ENCODE results near the gene MMP7.

MMP7 gene

DNA sequence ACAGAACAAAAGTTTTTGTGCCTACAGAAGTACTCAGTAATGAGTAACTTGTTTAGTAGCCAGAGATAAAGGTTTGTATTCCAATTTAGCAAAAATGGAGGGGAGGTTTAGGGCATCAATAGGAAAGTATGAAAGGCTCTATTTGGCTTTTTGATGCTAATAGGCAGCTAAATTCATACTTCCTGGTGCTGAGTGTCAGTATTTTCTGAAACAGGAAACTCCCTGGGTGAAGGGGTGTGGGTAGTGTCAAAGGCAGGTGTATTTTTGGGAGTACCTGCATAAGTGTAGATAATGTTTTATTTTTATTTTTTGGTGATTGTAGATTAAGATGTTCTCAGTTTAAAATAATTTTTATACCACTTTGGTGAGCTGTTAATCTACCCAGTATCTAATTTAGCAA is 29.3 kb upstream of the MMP7 start:
- H3K27ac ChIP-seq (ENCODE audit: low read depth, low read length) = no peak overlapping the region
- H3K9me3 ChIP-seq (ENCODE audit: insufficient read depth, low read depth, low read length) = 0 out of 2 replicates have a peak, but pooled peaks cover 8% of the 10 kb centered on the region
- no peaks in the 10 kb centered on the region for H3K27me3 ChIP-seq (ENCODE audit: insufficient read depth, low read length)
- peaks cover 15% of the 10 kb centered on the region for H3K4me1 ChIP-seq (ENCODE audit: insufficient read depth, low read length)
- H3K9ac ChIP-seq (ENCODE audit: low read depth, low read length) = no peak overlapping the region
- no peak overlapping the region for H3K4me3 ChIP-seq (ENCODE audit: low read length)
- H3K36me3 ChIP-seq (ENCODE audit: insufficient read depth, low read length) = no peaks in the 10 kb centered on the region

DNA sequence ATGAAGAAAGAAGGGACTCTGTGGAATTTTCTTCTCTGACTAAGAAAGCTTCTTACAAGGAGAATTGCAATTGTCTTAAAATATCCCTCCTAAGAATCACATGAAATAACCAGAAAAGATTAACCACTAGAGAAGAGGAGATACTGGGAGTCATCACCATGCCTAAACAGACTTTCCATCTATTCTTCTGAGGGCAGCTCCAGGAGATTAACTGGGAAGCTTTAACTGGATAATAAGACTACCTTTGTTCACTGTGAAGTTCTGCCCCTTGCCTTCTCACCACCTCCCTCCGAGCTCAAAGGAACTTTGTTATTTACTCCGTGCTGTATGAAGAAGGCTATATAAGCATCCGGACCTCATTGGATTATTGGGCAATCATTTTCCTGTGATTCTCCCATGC is 24.5 kb upstream of the MMP7 start:
- Histone ChIP-seq H3K27me3 (ENCODE audit: insufficient read depth, low read length) (no peaks in the 10 kb centered on the region), H3K27ac (ENCODE audit: low read depth, low read length) (no peak overlapping the region), H3K36me3 (ENCODE audit: insufficient read depth, low read length) (no peaks in the 10 kb centered on the region), H3K9me3 (ENCODE audit: insufficient read depth, low read depth, low read length) (0 out of 2 replicates have a peak, but pooled peaks cover 8% of the 10 kb centered on the region), H3K9ac (ENCODE audit: low read depth, low read length) (no peak overlapping the region), H3K4me3 (ENCODE audit: low read length) (no peak overlapping the region), H3K4me1 (ENCODE audit: insufficient read depth, low read length) (peaks cover 13% of the 10 kb centered on the region)
- 90% methylated on average over 3 of the region's 3 CpGs for WGBS

DNA sequence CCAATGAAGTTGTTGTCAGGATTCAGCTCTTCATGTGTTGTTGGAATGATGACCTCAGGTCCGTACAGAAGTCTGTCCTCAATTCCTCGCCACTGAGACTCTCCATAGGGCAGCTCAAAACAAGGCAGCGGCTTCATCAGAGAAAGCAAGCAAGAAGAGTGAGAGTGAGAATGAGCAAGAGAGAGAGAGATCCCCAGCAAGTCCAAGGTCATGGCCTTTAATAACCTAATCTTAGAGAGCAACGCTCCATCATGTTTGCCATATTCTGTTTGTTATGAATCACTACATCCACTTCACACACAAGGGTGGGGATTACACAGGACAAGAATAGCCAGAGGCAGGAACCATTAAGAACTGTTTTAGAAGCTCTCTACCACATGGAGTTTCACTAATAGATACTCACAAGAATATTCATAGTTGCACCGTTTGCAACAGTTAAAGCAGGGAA is 23.3 kb upstream of the MMP7 start:
- Histone ChIP-seq H3K9ac (ENCODE audit: low read depth, low read length) (no peak overlapping the region), H3K27ac (ENCODE audit: low read depth, low read length) (no peak overlapping the region), H3K36me3 (ENCODE audit: insufficient read depth, low read length) (no peaks in the 10 kb centered on the region), H3K4me1 (ENCODE audit: insufficient read depth, low read length) (peaks cover under 1% of the 10 kb centered on the region; the same call in 1 of the 2 replicates), H3K27me3 (ENCODE audit: insufficient read depth, low read length) (no peaks in the 10 kb centered on the region), H3K4me3 (ENCODE audit: low read length) (no peak overlapping the region), H3K9me3 (ENCODE audit: insufficient read depth, low read depth, low read length) (0 out of 2 replicates have a peak, but pooled peaks cover 8% of the 10 kb centered on the region)
- WGBS = 86% methylated on average over 5 of the region's 5 CpGs

DNA sequence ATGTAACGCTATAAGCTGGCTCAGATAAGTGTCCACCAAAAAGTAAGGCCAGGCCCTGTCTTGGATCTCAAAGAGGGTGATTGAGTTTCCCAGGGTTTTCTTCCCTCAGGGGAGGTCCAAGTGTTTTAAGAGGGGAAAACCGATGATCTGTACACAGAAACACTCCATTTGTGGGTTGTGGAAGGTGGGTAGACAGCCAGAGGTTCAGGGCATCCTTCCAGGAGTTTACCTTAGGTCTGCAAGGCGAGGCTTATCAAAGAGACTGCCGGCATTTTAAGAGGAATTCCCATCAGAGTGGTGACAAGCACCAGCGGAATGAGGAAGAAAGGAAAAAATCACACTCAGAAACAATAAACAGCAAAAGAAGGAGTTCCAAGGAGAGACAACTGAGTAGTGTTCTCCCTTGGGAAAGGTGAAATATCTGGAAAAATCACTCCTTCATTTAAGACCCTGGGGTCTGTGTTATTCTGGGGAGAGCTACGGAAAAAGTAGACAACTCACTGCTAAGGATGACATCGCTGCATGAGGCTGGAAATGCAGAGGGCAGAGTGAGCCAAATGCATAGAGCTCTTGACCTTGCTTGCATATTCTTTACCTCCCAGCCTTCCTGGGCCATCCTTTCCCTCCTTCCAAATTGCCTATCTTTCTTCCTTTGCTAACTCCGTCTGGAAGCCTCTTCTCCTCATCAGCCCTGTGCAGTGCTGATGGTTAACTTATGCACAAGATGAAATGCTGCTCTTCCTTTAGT is 22.1 kb upstream of the MMP7 start:
- Histone ChIP-seq H3K27me3 (ENCODE audit: insufficient read depth, low read length) (no peaks in the 10 kb centered on the region), H3K4me1 (ENCODE audit: insufficient read depth, low read length) (no peaks in the 10 kb centered on the region; the same call in 1 of the 2 replicates), H3K9ac (ENCODE audit: low read depth, low read length) (no peak overlapping the region), H3K27ac (ENCODE audit: low read depth, low read length) (no peak overlapping the region), H3K4me3 (ENCODE audit: low read length) (no peak overlapping the region), H3K9me3 (ENCODE audit: insufficient read depth, low read depth, low read length) (no peaks in the 10 kb centered on the region), H3K36me3 (ENCODE audit: insufficient read depth, low read length) (no peaks in the 10 kb centered on the region)
- 82% methylated on average over 7 of the region's 8 CpGs for WGBS

DNA sequence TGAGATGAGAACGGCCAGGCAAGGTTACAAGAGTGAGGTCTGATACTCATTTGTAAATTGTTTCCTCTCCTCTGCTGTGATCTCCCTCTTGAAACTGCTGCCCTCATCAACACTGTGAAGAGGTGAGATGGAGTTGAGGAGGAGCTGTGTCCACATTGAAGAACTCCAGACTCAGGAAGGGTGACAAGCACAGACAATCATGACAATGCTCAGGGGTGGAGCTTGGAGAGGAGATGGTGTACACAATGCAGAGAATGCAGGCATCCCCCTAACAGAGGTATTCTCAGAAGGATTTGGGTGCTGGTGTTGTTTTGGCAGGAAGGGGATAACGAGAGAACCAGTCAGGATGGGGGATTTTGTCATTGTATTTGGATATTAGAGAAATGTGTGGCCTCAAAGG is 21.5 kb upstream of the MMP7 start:
- Histone ChIP-seq H3K4me3 (ENCODE audit: low read length) (no peak overlapping the region), H3K9me3 (ENCODE audit: insufficient read depth, low read depth, low read length) (no peaks in the 10 kb centered on the region), H3K36me3 (ENCODE audit: insufficient read depth, low read length) (no peaks in the 10 kb centered on the region), H3K9ac (ENCODE audit: low read depth, low read length) (no peak overlapping the region), H3K27me3 (ENCODE audit: insufficient read depth, low read length) (no peaks in the 10 kb centered on the region), H3K27ac (ENCODE audit: low read depth, low read length) (no peak overlapping the region), H3K4me1 (ENCODE audit: insufficient read depth, low read length) (no peaks in the 10 kb centered on the region; the same call in 1 of the 2 replicates)
- WGBS = 82% methylated on average over 2 of the region's 2 CpGs

DNA sequence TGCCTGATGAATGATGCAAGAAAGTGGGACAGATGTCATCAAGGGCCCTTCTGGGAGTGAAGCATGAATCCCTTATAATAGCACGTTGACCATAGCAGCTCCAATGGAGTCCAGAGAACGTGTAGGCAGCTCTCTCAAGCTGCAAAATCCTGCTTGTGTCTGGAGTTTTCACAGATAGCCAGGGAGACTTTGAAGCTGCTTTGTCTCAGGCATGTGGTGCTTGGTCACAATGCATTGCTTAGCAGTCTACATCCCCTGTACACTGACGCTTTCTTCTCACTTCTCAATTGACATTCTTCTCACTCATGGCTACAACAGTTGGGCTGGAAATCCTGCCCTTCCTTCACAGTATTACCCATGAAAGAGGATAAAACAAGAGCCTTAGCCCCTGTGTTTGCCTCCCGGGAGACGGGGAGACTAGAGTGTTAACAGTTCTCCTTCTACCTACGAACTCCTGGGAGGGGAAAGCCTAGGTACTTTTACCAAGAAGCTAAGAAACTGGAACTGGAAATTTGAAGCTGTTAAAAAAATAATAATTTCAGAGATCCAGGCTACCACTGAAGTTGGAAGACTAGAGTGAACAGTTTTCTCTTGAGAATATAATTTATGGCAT is 20.7 kb upstream of the MMP7 start:
- 88% methylated on average over 6 of the region's 6 CpGs for WGBS
- Histone ChIP-seq H3K4me3 (ENCODE audit: low read length) (no peak overlapping the region), H3K27ac (ENCODE audit: low read depth, low read length) (no peak overlapping the region), H3K9ac (ENCODE audit: low read depth, low read length) (no peak overlapping the region), H3K36me3 (ENCODE audit: insufficient read depth, low read length) (no peaks in the 10 kb centered on the region), H3K4me1 (ENCODE audit: insufficient read depth, low read length) (peaks cover under 1% of the 10 kb centered on the region; the same call in 1 of the 2 replicates), H3K9me3 (ENCODE audit: insufficient read depth, low read depth, low read length) (no peaks in the 10 kb centered on the region), H3K27me3 (ENCODE audit: insufficient read depth, low read length) (no peaks in the 10 kb centered on the region)

DNA sequence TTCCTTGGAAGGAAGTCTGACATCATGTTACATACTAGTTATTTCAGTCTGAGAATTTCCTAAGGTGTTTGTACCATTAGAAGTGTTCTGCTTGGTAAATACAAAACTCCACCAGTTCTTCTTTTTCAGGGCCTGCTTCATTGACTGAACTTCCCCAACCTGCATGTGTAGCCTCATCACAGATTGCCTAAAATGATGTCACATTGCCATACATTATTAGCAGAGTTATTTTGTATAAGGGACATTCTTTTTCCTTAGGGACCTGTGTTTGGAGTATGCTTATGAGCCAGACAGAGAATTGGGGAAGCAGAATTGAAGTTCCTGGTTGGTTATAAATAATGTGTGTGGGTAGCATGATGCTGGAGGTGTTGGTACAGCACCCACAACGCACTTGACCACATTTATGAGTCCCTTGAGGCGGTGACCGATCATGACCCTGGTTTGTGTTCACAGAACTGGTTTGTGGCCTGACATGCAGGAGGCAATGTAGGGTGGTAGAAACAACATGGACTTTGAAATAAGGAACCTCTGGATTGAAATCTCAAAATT is 16.4 kb upstream of the MMP7 start:
- Histone ChIP-seq H3K27ac (ENCODE audit: low read depth, low read length) (no peak overlapping the region), H3K9me3 (ENCODE audit: insufficient read depth, low read depth, low read length) (no peaks in the 10 kb centered on the region), H3K9ac (ENCODE audit: low read depth, low read length) (no peak overlapping the region), H3K36me3 (ENCODE audit: insufficient read depth, low read length) (no peaks in the 10 kb centered on the region), H3K4me3 (ENCODE audit: low read length) (no peak overlapping the region), H3K4me1 (ENCODE audit: insufficient read depth, low read length) (peaks cover 5% of the 10 kb centered on the region; the same call in 1 of the 2 replicates), H3K27me3 (ENCODE audit: insufficient read depth, low read length) (no peaks in the 10 kb centered on the region)
- 91% methylated on average over 3 of the region's 3 CpGs for WGBS

DNA sequence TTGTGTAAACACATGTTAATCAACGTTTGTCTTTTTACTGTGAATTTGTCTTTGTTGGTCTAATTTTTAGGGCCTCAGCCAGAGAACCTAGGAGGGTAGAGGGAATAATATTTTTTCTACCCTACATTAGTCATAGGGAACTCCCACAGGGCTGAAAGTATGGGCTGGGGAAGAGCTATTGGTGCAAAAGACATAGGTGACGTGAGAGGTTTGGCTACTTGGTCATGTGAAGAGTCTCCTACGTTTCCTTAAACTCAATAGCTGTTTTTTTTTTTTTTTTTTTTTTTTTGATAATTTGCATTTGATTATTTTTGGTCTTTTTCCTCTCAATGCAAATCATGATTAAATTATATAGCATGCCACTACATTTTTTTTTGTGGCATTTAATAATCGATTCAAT is 15.9 kb upstream of the MMP7 start:
- Histone ChIP-seq H3K9ac (ENCODE audit: low read depth, low read length) (no peak overlapping the region), H3K27me3 (ENCODE audit: insufficient read depth, low read length) (no peaks in the 10 kb centered on the region), H3K4me3 (ENCODE audit: low read length) (no peak overlapping the region), H3K36me3 (ENCODE audit: insufficient read depth, low read length) (no peaks in the 10 kb centered on the region), H3K9me3 (ENCODE audit: insufficient read depth, low read depth, low read length) (no peaks in the 10 kb centered on the region), H3K27ac (ENCODE audit: low read depth, low read length) (no peak overlapping the region), H3K4me1 (ENCODE audit: insufficient read depth, low read length) (peaks cover 5% of the 10 kb centered on the region; the same call in 1 of the 2 replicates)
- 82% methylated on average over 2 of the region's 4 CpGs for WGBS

DNA sequence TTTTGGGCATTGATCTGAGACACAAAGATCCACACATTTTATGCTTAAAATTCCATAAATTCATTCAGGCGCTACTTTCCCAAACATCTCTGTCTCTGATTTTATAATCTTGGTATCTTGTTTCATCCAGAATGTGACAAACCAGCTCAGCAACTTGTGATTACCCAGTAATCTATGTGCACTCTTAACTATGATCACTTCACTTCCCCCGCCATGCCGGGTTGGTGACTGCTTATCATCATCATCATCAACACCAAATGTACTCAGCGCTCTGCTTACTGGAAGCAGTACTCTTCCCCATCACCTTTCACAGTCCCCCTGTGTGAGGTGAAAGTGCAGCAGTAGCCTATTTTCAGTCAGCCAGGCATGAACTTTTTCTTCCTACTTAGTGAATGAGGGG is 15.2 kb upstream of the MMP7 start:
- Histone ChIP-seq H3K9ac (ENCODE audit: low read depth, low read length) (no peak overlapping the region), H3K9me3 (ENCODE audit: insufficient read depth, low read depth, low read length) (no peaks in the 10 kb centered on the region), H3K27me3 (ENCODE audit: insufficient read depth, low read length) (no peaks in the 10 kb centered on the region), H3K4me3 (ENCODE audit: low read length) (no peak overlapping the region), H3K27ac (ENCODE audit: low read depth, low read length) (no peak overlapping the region), H3K4me1 (ENCODE audit: insufficient read depth, low read length) (peaks cover 5% of the 10 kb centered on the region; the same call in 1 of the 2 replicates), H3K36me3 (ENCODE audit: insufficient read depth, low read length) (no peaks in the 10 kb centered on the region)
- WGBS = 99% methylated on average over 4 of the region's 4 CpGs

DNA sequence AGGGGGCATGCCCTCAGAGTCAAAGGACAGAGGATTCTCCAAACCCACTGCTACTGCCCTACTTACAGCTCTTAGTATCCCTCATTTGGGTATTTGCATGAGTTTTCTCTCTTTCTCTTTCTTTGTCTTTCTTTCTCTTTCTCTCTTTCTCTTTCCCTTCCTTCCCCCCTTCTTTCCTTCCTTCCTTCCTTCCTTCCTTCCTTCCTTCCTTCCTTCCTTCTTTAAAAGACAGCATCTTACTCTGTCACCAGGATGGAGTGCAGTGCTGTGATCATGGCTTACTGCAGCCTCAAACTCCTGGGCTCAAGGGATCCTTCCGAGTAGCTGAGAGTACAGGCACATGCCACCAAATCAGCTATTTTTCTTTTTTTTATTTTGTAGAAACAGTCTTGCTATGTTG is 14.0 kb upstream of the MMP7 start:
- Histone ChIP-seq H3K27ac (ENCODE audit: low read depth, low read length) (no peak overlapping the region), H3K4me3 (ENCODE audit: low read length) (no peak overlapping the region), H3K27me3 (ENCODE audit: insufficient read depth, low read length) (no peaks in the 10 kb centered on the region), H3K9ac (ENCODE audit: low read depth, low read length) (no peak overlapping the region), H3K36me3 (ENCODE audit: insufficient read depth, low read length) (no peaks in the 10 kb centered on the region), H3K9me3 (ENCODE audit: insufficient read depth, low read depth, low read length) (no peaks in the 10 kb centered on the region), H3K4me1 (ENCODE audit: insufficient read depth, low read length) (peaks cover 6% of the 10 kb centered on the region; the same call in 1 of the 2 replicates)
- 100% methylated on average over 1 of the region's 1 CpG for WGBS

DNA sequence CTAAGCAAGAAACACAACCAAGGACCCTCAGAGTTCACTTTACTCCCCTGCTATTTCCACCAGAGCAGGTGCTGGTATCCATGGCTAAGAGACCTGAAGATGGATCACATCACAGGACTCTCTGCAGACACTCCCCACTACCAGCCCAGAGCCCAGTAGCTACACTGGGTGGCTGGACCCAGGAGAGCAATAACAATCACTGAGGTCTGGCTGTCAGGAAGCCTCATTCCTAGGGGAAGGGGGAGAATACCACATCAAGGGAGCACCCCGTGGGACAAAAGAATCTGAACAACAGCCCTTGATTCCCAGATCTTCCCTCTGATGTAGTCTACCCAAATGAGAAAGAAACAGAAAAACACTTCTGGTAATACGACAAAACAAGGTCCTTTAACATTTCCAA is 9.0 kb upstream of the MMP7 start:
- no peaks in the 10 kb centered on the region for H3K36me3 ChIP-seq (ENCODE audit: insufficient read depth, low read length)
- 83% methylated on average over 2 of the region's 2 CpGs for WGBS
- H3K27me3 ChIP-seq (ENCODE audit: insufficient read depth, low read length) = no peaks in the 10 kb centered on the region
- 0 out of 2 replicates have a peak, but pooled peaks cover 4% of the 10 kb centered on the region for H3K4me1 ChIP-seq (ENCODE audit: insufficient read depth, low read length)
- no peak overlapping the region for H3K27ac ChIP-seq (ENCODE audit: low read depth, low read length)
- H3K9ac ChIP-seq (ENCODE audit: low read depth, low read length) = no peak overlapping the region
- H3K9me3 ChIP-seq (ENCODE audit: insufficient read depth, low read depth, low read length) = no peaks in the 10 kb centered on the region
- H3K4me3 ChIP-seq (ENCODE audit: low read length) = no peak overlapping the region
